Muscle of arm (tissue), 12 donors: ENCODE results near the gene COA5. TPM values are rescaled to one million over a fixed set of nuclear protein-coding genes. Genes with fewer than 3 reads are reported as not detected.

ENCODE experiments used
- DNase-seq: peaks from one replicate; pipeline ENCODE4 v3.0.0-alpha.2; 2013
- polyA plus RNA-seq, 12 donors: library from polyadenylated mRNA; unstranded; fragments of 120-200 nt; gene quantifications; one replicate each; pipeline ENCODE4 v1.2.1, GENCODE V29; 2013; ENCODE audit not compliant: insufficient read length in 12 of 12

COA5 gene
- polyA plus RNA-seq, 12 donors = 37.3 to 58.9 (median 48.2) TPM; not detected in 1

GRCh38 chr2:98556344-98557033 is 51.8 kb downstream of the COA5 start:
- DNase-seq = no peak

GRCh38 chr2:98555696-98556095 is 52.6 kb downstream of the COA5 start:
- no peak for DNase-seq

- no peak for DNase-seq
Measured at GRCh38 chr2:98554116-98554861, 54.0 kb downstream of the COA5 start.

GRCh38 chr2:98552499-98553179 is 55.7 kb downstream of the COA5 start:
- DNase-seq = no peak

GRCh38 chr2:98551316-98551715 is 57.0 kb downstream of the COA5 start:
- DNase-seq = no peak

- DNase-seq = no peak
Measured at GRCh38 chr2:98550165-98550564, 58.1 kb downstream of the COA5 start.

Other genes with a start within 250 kb of the COA5 start
- gene INPP4A, start 163.7 kb downstream of the COA5 start, polyA plus RNA-seq = 10 to 100 TPM in 11 of 12 donors, not detected in 1; 12.0 to 18.1 (median 14.2) TPM
- 10 to 100 TPM in 11 of 12 donors, not detected in 1; 22.9 to 47.3 (median 33.8) TPM for gene UNC50, start 77 bp upstream of the COA5 start, polyA plus RNA-seq
- 1 to 10 TPM in 11 of 12 donors, not detected in 1; 3.9 to 9.0 (median 6.1) TPM for gene MGAT4A, start 122.6 kb upstream of the COA5 start, polyA plus RNA-seq